ENCODE results near the gene CPNE5.
A peak's percentile ranks its signal among the peaks of the same experiment; 100 is the strongest.
"Not testable (repeated sequence)": the region's sequence is repeated elsewhere in the genome, so short reads cannot be mapped to it uniquely, and the experiment has no call there.

Gene CPNE5

GRCh38 chr6:36814249-36814648, 25.0 kb downstream of the CPNE5 start:
- no peak overlapping the region for H3K4me3 ChIP-seq (ENCODE audit: low read length)
- no peak for TF ChIP-seq CTCF (conservative IDR thresholded peaks at IDR 0.05; ENCODE audit: low read depth, low read length)
- DNase-seq (ENCODE audit: low read depth): no peak

- TF ChIP-seq CTCF (conservative IDR thresholded peaks at IDR 0.05; ENCODE audit: low read depth, low read length): no peak
- no peak overlapping the region for H3K4me3 ChIP-seq (ENCODE audit: low read length)
- DNase-seq (ENCODE audit: low read depth): no peak
Observed at GRCh38 chr6:36813526-36813925, 25.7 kb downstream of the CPNE5 start.

GRCh38 chr6:36813047-36813446, 26.2 kb downstream of the CPNE5 start:
- not testable (repeated sequence) for DNase-seq (ENCODE audit: low read depth); H3K4me3 ChIP-seq (ENCODE audit: low read length)

GRCh38 chr6:36809941-36810803, 29.1 kb downstream of the CPNE5 start:
- no peak overlapping the region for H3K4me3 ChIP-seq (ENCODE audit: low read length)
- DNase-seq (ENCODE audit: low read depth): no peak
- TF ChIP-seq CTCF (conservative IDR thresholded peaks at IDR 0.05; ENCODE audit: low read depth, low read length): peak; percentile 45

- no peak for TF ChIP-seq CTCF (conservative IDR thresholded peaks at IDR 0.05; ENCODE audit: low read depth, low read length)
- DNase-seq (ENCODE audit: low read depth): no peak
- no peak overlapping the region for H3K4me3 ChIP-seq (ENCODE audit: low read length)
Observed at GRCh38 chr6:36809156-36809555, 30.1 kb downstream of the CPNE5 start.

- TF ChIP-seq CTCF (conservative IDR thresholded peaks at IDR 0.05; ENCODE audit: low read depth, low read length): no peak
- H3K4me3 ChIP-seq (ENCODE audit: low read length): no peak overlapping the region
- DNase-seq (ENCODE audit: low read depth): no peak
Observed at GRCh38 chr6:36808634-36809033, 30.6 kb downstream of the CPNE5 start.

- DNase-seq (ENCODE audit: low read depth): no peak
- TF ChIP-seq CTCF (conservative IDR thresholded peaks at IDR 0.05; ENCODE audit: low read depth, low read length): no peak
- no peak overlapping the region for H3K4me3 ChIP-seq (ENCODE audit: low read length)
Observed at GRCh38 chr6:36807750-36808149, 31.5 kb downstream of the CPNE5 start.
